CD4-positive, alpha-beta T cell (primary cell): ENCODE data around the gene CERCAM. TPM values are rescaled to one million over a fixed set of nuclear protein-coding genes. Genes with fewer than 3 reads are reported as not detected.

Source experiments
- ATAC-seq: fragments of 200-7000 bp; cut with Tn5 transposase; one replicate; pipeline ENCODE4 v1.10.0; 2022; ENCODE audit warnings: mild to moderate bottlenecking; ENCODE audit not compliant: poor library complexity
- CTCF ChIA-PET: fragments of 350-600 bp; sonication (Branson Sonifier 250); formaldehyde crosslinking; loops from one replicate; lab custom pipeline; 2021; ENCODE audit warnings: antibody characterized with exemption, inconsistent platforms; lab: Charles Lee
- POLR2A ChIA-PET: fragments of 350-600 bp; sonication (Branson Sonifier 250); formaldehyde crosslinking; loops from one replicate; lab custom pipeline; 2021; ENCODE audit warnings: antibody characterized with exemption, inconsistent platforms; lab: Charles Lee
- DNase-seq, 14 experiments: peaks; one replicate each; pipeline ENCODE4 v3.0.0-alpha.2; 2013 to 2020; ENCODE audit warnings: mixed read lengths in 2 of 14
- H3K27ac ChIP-seq, 2 donors: one replicate each; pipeline versions ENCODE4 v1.5.1 to v1.7.0; 2013; ENCODE audit warnings: low read length in 2 of 2, low read depth in 1 of 2, mild to moderate bottlenecking in 1 of 2
- H3K27me3 ChIP-seq, 2 experiments: 1 replicate in 1 of 2; 2 replicates in 1 of 2; pipeline versions ENCODE4 v1.6.1 to v1.7.0; 2013; ENCODE audit warnings: low read length in 2 of 2, control low read depth in 1 of 2, mild to moderate bottlenecking in 1 of 2, moderate library complexity in 1 of 2; ENCODE audit not compliant: insufficient read depth in 2 of 2, control insufficient read depth in 1 of 2
- H3K36me3 ChIP-seq: one replicate; pipeline ENCODE4 v1.6.1; 2013; ENCODE audit warnings: low read length, control low read depth; ENCODE audit not compliant: insufficient read depth
- H3K4me1 ChIP-seq: one replicate; pipeline ENCODE4 v1.6.1; 2013; ENCODE audit warnings: low read length, control low read depth; ENCODE audit not compliant: insufficient read depth
- H3K4me3 ChIP-seq: one replicate; pipeline ENCODE4 v1.5.1; 2013; ENCODE audit warnings: mild to moderate bottlenecking, low read length, moderate library complexity
- H3K9me3 ChIP-seq, 2 experiments: 1 replicate in 1 of 2; 2 replicates in 1 of 2; pipeline versions ENCODE4 v1.6.1 to v1.7.0; 2013; ENCODE audit warnings: low read length in 2 of 2, mild to moderate bottlenecking in 2 of 2, control low read depth in 1 of 2, moderate library complexity in 1 of 2; ENCODE audit not compliant: control insufficient read depth in 1 of 2, insufficient read depth in 1 of 2
- H3K27ac Mint-ChIP-seq: one replicate; pipeline ENCODE4 v1.8.0; 2020; ENCODE audit warnings: mixed read lengths
- H3K27me3 Mint-ChIP-seq: one replicate; pipeline ENCODE4 v1.8.0; 2021; ENCODE audit warnings: mixed read lengths
- H3K36me3 Mint-ChIP-seq: one replicate; pipeline ENCODE4 v1.8.0; 2021; ENCODE audit warnings: low read depth, mixed read lengths
- H3K4me1 Mint-ChIP-seq: one replicate; pipeline ENCODE4 v1.8.0; 2021; ENCODE audit warnings: low read depth, mixed read lengths
- H3K4me3 Mint-ChIP-seq: one replicate; pipeline ENCODE4 v1.8.0; 2020; ENCODE audit warnings: mild to moderate bottlenecking, mixed read lengths
- H3K9me3 Mint-ChIP-seq: one replicate; pipeline ENCODE4 v1.8.0; 2020; ENCODE audit warnings: mixed read lengths
- CTCF ChIP-seq: fragments of 200-600 bp; IDR thresholded peaks from one replicate; pipeline ENCODE4 v1.8.0; 2022; ENCODE audit warnings: antibody characterized with exemption, mild to moderate bottlenecking
- intact Hi-C, 2 experiments: fragments of 100-400 bp; cut with DNase I in 1 of 2; cut with micrococcal nuclease in 1 of 2; formaldehyde crosslinking; loops; one replicate each; pipeline versions ENCODE4 v1.15.1 to v1.9.0; 2023 to 2025; cut with DNase I, micrococcal nuclease
- total RNA-seq, 174 experiments: library from RNA in 2 of 174; stranded (reverse) in 2 of 174; gene quantifications; one replicate each; pipeline ENCODE4 v1.2.3 and lab custom pipeline; 2021 to 2026

CERCAM gene
- total RNA-seq, 2 experiments from 2014 or later, result 0.30 to 0.31 TPM

DNA sequence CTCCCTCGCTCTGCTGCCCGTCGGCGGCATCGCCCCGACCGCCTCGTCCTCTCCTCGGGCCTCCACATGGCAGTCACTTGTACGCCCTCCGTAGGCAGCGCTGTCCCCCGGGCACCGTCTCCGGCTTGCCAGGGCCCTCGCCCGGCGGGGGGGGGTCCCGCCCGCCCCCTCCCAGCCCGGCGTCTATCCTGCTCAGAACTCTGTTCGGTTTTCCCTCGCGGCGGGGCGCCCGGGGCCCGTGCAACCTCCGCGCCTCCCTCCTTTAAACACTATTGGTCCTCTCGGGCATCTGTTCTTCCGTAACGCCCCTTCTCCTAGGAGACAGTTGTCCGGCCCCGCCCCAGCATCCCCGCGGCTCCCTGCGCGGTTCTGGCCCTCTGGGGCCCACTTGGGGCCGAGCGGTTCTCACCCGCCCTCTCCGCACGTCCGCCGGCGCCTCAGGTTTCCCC, 36.0 kb downstream of the CERCAM start:
- peak; percentile 37 to 83 (median 58) for DNase-seq
- no peaks in the 10 kb centered on the region for H3K9me3 ChIP-seq
- H3K27ac Mint-ChIP-seq, result peak overlapping the region; percentile 89
- no peak for TF ChIP-seq CTCF
- ChIA-PET CTCF (no interaction called here), POLR2A (no interaction called here)
- H3K4me1 ChIP-seq, result peaks cover 19% of the 10 kb centered on the region
- H3K27me3 ChIP-seq, result no peaks in the 10 kb centered on the region
- H3K4me3 Mint-ChIP-seq, result peak overlapping the region; percentile 91
- peaks cover 25% of the 10 kb centered on the region for H3K36me3 Mint-ChIP-seq
- intact Hi-C loops, result loop anchor here (1.0 to 10.0 kb wide), 6 partner anchors 48 to 328 kb away; partner anchors contain the start of genes GLE1 (in 2 of the 2), COQ4 (in 1 of the 2), GOLGA2 (in 1 of the 2) and SPTAN1 (in 1 of the 2)
- H3K4me1 Mint-ChIP-seq, result peaks cover 11% of the 10 kb centered on the region
- peak; percentile 37 for ATAC-seq
- peak overlapping the region; percentile 83 to 86 for H3K27ac ChIP-seq
- no peaks in the 10 kb centered on the region for H3K9me3 Mint-ChIP-seq
- peak overlapping the region; percentile 91 for H3K4me3 ChIP-seq
- H3K27me3 Mint-ChIP-seq, result no peaks in the 10 kb centered on the region
- peaks cover 25% of the 10 kb centered on the region for H3K36me3 ChIP-seq

DNA sequence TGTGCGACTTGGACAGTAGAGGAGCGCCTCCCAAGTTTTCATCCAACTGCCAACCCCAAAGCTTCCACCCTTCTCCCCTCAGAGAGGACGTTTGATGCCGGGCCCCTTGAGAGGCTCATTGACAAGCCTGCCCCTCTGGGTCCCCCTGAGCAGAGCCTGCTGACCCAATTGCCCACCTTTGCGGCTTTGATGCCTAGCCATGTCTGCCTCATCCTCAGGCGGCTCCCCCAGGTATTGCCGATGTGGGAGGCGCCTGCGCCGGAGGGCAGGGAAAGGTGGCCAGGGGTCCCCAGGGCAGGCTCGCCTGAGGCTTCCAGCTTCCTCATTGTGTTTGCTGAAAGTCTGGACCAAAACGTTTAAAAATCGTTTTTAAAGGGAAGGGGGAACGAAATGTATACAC, 36.5 kb downstream of the CERCAM start:
- no peak for TF ChIP-seq CTCF
- Mint-ChIP-seq H3K27ac (peak overlapping the region; percentile 89), H3K36me3 (peaks cover 31% of the 10 kb centered on the region), H3K4me1 (peaks cover 11% of the 10 kb centered on the region), H3K9me3 (no peaks in the 10 kb centered on the region), H3K27me3 (no peaks in the 10 kb centered on the region), H3K4me3 (peak overlapping the region; percentile 91)
- peak overlapping the region; percentile 83 to 86 for H3K27ac ChIP-seq
- no peaks in the 10 kb centered on the region for H3K27me3 ChIP-seq
- peaks cover 19% of the 10 kb centered on the region for H3K4me1 ChIP-seq
- ChIA-PET POLR2A (interaction anchor here (1.0 kb wide), 1 partner anchor 86 kb away, joined by 3 read pairs; the partner anchor contains the start of gene URM1), CTCF (no interaction called here)
- peaks cover 29% of the 10 kb centered on the region for H3K36me3 ChIP-seq
- DNase-seq (peak in 1 of 14 experiments; percentile 3), ATAC-seq (no peak)
- intact Hi-C loops, result loop anchor here (5.0 to 10.0 kb wide), 4 partner anchors 85 to 328 kb away; partner anchors contain the start of genes COQ4 (in 1 of the 2), SPTAN1 (in 1 of the 2), TBC1D13 (in 1 of the 2) and TRUB2 (in 1 of the 2)
- no peaks in the 10 kb centered on the region for H3K9me3 ChIP-seq
- peak overlapping the region; percentile 91 for H3K4me3 ChIP-seq

GRCh38 chr9:128459011-128459410, 38.4 kb downstream of the CERCAM start:
- CTCF ChIA-PET, result no interaction called here
- peak overlapping the region; percentile 48 for H3K4me3 Mint-ChIP-seq

More at GRCh38 chr9:128459011-128459410, 38.4 kb downstream of the CERCAM start:
- peaks cover 19% of the 10 kb centered on the region for H3K4me1 ChIP-seq
- no peaks in the 10 kb centered on the region for H3K27me3 ChIP-seq
- no peaks in the 10 kb centered on the region for H3K9me3 ChIP-seq
- H3K36me3 Mint-ChIP-seq, result peaks cover 43% of the 10 kb centered on the region
- no peaks in the 10 kb centered on the region for H3K27me3 Mint-ChIP-seq
- DNase-seq (no peak), ATAC-seq (no peak)
- H3K4me1 Mint-ChIP-seq, result peaks cover 11% of the 10 kb centered on the region
- H3K4me3 ChIP-seq, result no peak overlapping the region
- H3K27ac Mint-ChIP-seq, result no peak overlapping the region
- H3K36me3 ChIP-seq, result peaks cover 41% of the 10 kb centered on the region
- H3K27ac ChIP-seq, result no peak overlapping the region
- intact Hi-C loops, result loop anchor here (5.0 to 10.0 kb wide), 4 partner anchors 87 to 326 kb away; partner anchors contain the start of genes COQ4 (in 1 of the 2), SPTAN1 (in 1 of the 2), TBC1D13 (in 1 of the 2) and TRUB2 (in 1 of the 2)
- H3K9me3 Mint-ChIP-seq, result no peaks in the 10 kb centered on the region
- no peak for TF ChIP-seq CTCF
- POLR2A ChIA-PET, result no interaction called here
